Omental fat pad (tissue), 4 donors: ENCODE data around the gene C1GALT1C1. TPM values are rescaled to one million over a fixed set of nuclear protein-coding genes. Genes with fewer than 3 reads are reported as not detected.
"Not testable (repeated sequence)": the region's sequence is repeated elsewhere in the genome, so short reads cannot be mapped to it uniquely, and the experiment has no call there.

Source experiments
- ATAC-seq: fragments of 150-250 bp; one replicate; pipeline ENCODE4 v1.9.1; 2016; ENCODE audit warnings: mild to moderate bottlenecking, moderate library complexity; ENCODE audit not compliant: low FRiP score
- DNase-seq: peaks from one replicate; pipeline ENCODE4 v3.0.0-alpha.2; 2019; ENCODE audit warnings: low spot score
- CTCF ChIP-seq, 3 donors: fragments of 450-650 bp; IDR thresholded peaks; one replicate each; pipeline ENCODE4 v1.5.1; 2016 to 2017; ENCODE audit warnings: antibody characterized with exemption in 3 of 3, mild to moderate bottlenecking in 3 of 3, moderate library complexity in 2 of 3
- total RNA-seq, 4 donors: library from RNA; depleted of rRNA; stranded (reverse); fragments of >200 nt; gene quantifications; one replicate each; pipeline ENCODE4 v1.1.0, GENCODE V29; 2016

Gene C1GALT1C1
- total RNA-seq, 4 donors from 2014 or later: 20.8 to 37.1 (median 27.3) TPM

GRCh38 chrX:120664081-120664480 lies 34.2 kb upstream of the C1GALT1C1 start:
- TF ChIP-seq CTCF (IDR thresholded peaks at IDR 0.05): no peak
- ATAC-seq (no peak), DNase-seq (no peak)

GRCh38 chrX:120662662-120663061 lies 32.8 kb upstream of the C1GALT1C1 start:
- ATAC-seq (no peak), DNase-seq (no peak)
- TF ChIP-seq CTCF (IDR thresholded peaks at IDR 0.05): no peak

GRCh38 chrX:120660637-120661036 lies 30.8 kb upstream of the C1GALT1C1 start:
- no peak for DNase-seq
- no peak for TF ChIP-seq CTCF (IDR thresholded peaks at IDR 0.05)
- no peak for ATAC-seq

GRCh38 chrX:120653000-120653399 lies 23.1 kb upstream of the C1GALT1C1 start:
- no peak for TF ChIP-seq CTCF (IDR thresholded peaks at IDR 0.05)
- DNase-seq (no peak), ATAC-seq (no peak)

GRCh38 chrX:120652256-120652655 lies 22.4 kb upstream of the C1GALT1C1 start:
- ATAC-seq, DNase-seq: not testable (repeated sequence)

- DNase-seq: no peak
- no peak for TF ChIP-seq CTCF (IDR thresholded peaks at IDR 0.05)
- ATAC-seq: no peak
These were observed 17.3 kb upstream of the C1GALT1C1 start for GRCh38 chrX:120647127-120647526.

- ATAC-seq: no peak
- no peak for TF ChIP-seq CTCF (IDR thresholded peaks at IDR 0.05)
These were observed 13.0 kb upstream of the C1GALT1C1 start for GRCh38 chrX:120642871-120643270.

GRCh38 chrX:120638619-120639018 lies 8.8 kb upstream of the C1GALT1C1 start:
- no peak for DNase-seq
- no peak for ATAC-seq
- no peak for TF ChIP-seq CTCF (IDR thresholded peaks at IDR 0.05)

More at GRCh38 chrX:120642871-120643270, 13.0 kb upstream of the C1GALT1C1 start:
- no peak for DNase-seq
